Motor neuron (in vitro differentiated cells): ENCODE measurements around the gene AAMDC. TPM values are rescaled to one million over a fixed set of nuclear protein-coding genes. Genes with fewer than 3 reads are reported as not detected.
A peak's percentile ranks its signal among the peaks of the same experiment; 100 is the strongest.
"Not testable (repeated sequence)": the region's sequence is repeated elsewhere in the genome, so short reads cannot be mapped to it uniquely, and the experiment has no call there.

Source experiments
- ATAC-seq, 8 experiments: fragments of 200-7000 bp; cut with Tn5 transposase; replicated peaks in 6 of 8; 2 replicates each; pipeline ENCODE4 v1.8.0; 2021; ENCODE audit warnings: mild to moderate bottlenecking in 8 of 8, moderate library complexity in 8 of 8
- H3K27ac ChIP-seq, 2 donors: fragments of 250-450 bp; sonication (Bioruptor Pico); 2 replicates each; pipeline ENCODE4 v1.9.0; 2021; ENCODE audit warnings: antibody characterized with exemption in 2 of 2, mild to moderate bottlenecking in 2 of 2, moderate library complexity in 1 of 2
- H3K4me1 ChIP-seq, 2 donors: fragments of 250-450 bp; sonication (Bioruptor Pico); replicated peaks in 1 of 2; 2 replicates each; pipeline ENCODE4 v1.6.1; 2021; ENCODE audit warnings: antibody characterized with exemption in 2 of 2, mild to moderate bottlenecking in 2 of 2, moderate library complexity in 1 of 2
- H3K4me3 ChIP-seq, 5 donors: fragments of 250-450 bp; sonication (Bioruptor Pico); 2 replicates each; pipeline ENCODE4 v1.9.0; 2021; ENCODE audit warnings: antibody characterized with exemption in 5 of 5, mild to moderate bottlenecking in 5 of 5, moderate library complexity in 4 of 5
- WGBS, 10 experiments: fragments of 450-650 bp; shearing (Covaris generic); methylation state at CpG; one replicate each; pipeline ENCODE4 v1.0.0; 2022; 5-methylcytosine and 5-hydroxymethylcytosine counted together
- in situ Hi-C, 9 experiments: fragments of 400-800 bp; cut with MboI; loops; one replicate each; pipeline ENCODE4 v1.15.0; 2021; ENCODE audit warnings: low sequenced_read_pairs in 9 of 9, low pct_unique_long_range_greater_than_20kb in 2 of 9; ENCODE audit not compliant: unreplicated experiment in 9 of 9
- total RNA-seq, 8 experiments: library from RNA; unstranded; fragments of 300-600 nt; gene quantifications; 2 replicates each; pipeline versions ENCODE4 v1.2.3 to v1.2.4, GENCODE V29; 2022

Gene AAMDC
- total RNA-seq, 8 experiments from 2014 or later = 13.5 to 40.4 (median 18.5) TPM

DNA sequence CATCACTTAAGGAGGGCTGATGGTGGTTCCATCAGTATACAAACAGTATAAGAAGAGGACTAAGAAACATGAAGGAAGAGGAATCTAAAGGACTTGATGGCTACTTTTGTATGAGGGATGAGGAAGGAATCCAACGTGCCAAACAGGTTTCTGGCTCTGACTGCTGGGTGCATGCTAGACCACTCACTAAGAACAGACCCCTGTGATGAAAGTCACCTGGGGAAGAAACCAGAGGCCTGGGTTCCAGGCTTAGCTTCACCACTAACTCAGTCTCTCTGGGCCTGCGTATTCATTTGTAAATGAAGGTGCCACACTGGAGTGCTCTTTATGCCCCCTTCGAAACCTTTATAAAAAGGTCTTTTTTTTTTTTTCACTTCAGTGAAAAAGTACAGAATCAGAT is 55.1 kb downstream of the AAMDC start:
- ATAC-seq = no peak
- no peak overlapping the region for H3K27ac ChIP-seq
- H3K4me3 ChIP-seq = no peak overlapping the region
- in situ Hi-C loops = no loop called here
- H3K4me1 ChIP-seq = no peaks in the 10 kb centered on the region
- 32 to 100% (median 65%) methylated on average over 1 to 3 of the region's 3 CpGs; no CpG with 5 or more reads in 2 of the 10 experiments for WGBS, 10 experiments

DNA sequence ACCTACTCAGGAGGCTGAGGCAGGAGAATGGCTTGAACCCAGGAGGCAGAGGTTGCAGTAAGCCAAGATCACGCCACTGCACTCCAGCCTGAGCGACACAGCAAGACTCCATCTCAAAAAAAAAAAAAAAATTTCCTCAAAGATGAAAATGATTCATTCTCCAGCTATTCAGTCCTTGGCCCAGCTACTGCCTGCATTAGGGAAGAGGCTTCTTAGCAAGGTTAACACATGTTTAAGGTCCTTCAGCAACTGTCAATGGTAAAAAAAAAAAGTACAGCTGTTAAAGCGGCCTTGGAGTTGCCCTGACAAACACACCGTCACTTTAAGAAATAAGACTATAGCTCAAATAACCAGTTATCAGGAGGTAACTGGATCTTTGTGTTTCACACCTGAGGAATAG is 57.3 kb downstream of the AAMDC start:
- ATAC-seq = peak in 2 of 8 experiments; percentile 69 to 80
- H3K27ac ChIP-seq, in situ Hi-C loops, H3K4me3 ChIP-seq, H3K4me1 ChIP-seq: not testable (repeated sequence)
- 38 to 100% (median 92%) methylated on average over 1 to 4 of the region's 4 CpGs; no CpG with 5 or more reads in 2 of the 10 experiments for WGBS, 10 experiments

DNA sequence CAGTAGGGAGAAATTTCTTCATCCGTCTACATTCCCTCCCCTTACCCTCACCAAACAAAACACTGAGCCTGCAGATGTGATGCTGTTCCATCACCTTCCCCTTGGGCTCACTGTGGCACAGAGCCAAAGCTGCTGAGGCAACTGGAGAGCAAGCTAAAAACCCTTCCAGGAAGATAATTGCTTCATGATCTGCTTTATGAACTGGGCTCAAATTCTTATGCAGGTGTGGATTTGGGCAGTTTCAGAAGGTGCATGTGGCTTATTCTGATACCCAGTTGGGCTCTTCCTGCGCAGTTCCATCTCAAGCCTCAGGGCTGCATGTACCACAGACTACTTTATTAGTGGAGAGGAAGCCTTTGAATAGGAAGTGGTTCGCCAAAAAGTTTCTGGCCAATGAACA is 58.3 kb downstream of the AAMDC start:
- WGBS, 10 experiments = 80 to 100% (median 86%) methylated on average over 1 to 3 of the region's 3 CpGs; no CpG with 5 or more reads in 3 of the 10 experiments
- no peaks in the 10 kb centered on the region for H3K4me1 ChIP-seq
- no peak overlapping the region for H3K27ac ChIP-seq
- ATAC-seq = no peak
- in situ Hi-C loops = no loop called here
- no peak overlapping the region for H3K4me3 ChIP-seq

DNA sequence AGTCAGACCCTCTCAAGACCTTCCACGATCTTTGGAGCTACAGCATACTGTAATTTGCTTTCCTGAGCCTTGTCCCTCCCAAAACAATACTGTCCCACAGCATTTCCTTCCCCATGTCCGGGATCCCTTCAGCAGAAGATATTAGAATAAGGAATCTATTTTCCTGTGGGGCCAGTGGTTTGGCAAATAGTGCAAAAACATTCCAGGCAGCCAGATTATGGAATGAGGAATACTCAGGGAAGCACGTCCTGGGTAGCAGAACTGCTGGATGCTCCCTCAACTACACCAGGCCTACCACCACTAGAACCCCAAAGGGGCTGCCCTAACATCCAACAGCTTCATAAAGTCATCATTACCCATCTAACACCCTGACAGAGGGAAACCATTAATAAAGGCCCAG is 61.5 kb downstream of the AAMDC start:
- no peaks in the 10 kb centered on the region for H3K4me1 ChIP-seq
- ATAC-seq = no peak
- H3K4me3 ChIP-seq = no peak overlapping the region
- WGBS, 10 experiments = 20 to 100% (median 91%) methylated on average over 1 to 2 of the region's 3 CpGs; no CpG with 5 or more reads in 4 of the 10 experiments
- H3K27ac ChIP-seq = no peak overlapping the region
- in situ Hi-C loops = no loop called here

DNA sequence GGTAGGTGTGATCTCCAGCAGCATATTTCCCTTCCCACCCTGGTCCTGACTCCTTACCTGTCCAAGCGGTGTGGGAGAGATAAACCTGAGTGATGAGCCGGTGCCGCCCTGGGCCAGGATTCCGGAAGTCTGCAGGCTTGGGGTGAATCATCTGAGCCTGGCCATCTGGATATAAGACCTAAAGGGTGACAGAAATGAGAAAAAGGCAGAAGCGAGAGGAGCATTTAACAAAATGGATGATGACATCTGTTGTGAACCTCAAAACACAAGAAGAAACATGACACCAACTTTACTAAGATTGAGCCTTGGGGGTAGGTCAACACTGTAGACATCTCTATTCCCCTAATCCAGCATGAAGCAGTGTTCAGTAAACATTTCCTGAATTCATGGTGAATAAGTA is 62.8 kb downstream of the AAMDC start:
- in situ Hi-C loops = no loop called here
- WGBS, 10 experiments = 71 to 100% (median 96%) methylated on average over 1 to 5 of the region's 5 CpGs
- no peak overlapping the region for H3K4me3 ChIP-seq
- H3K4me1 ChIP-seq = no peaks in the 10 kb centered on the region
- H3K27ac ChIP-seq = no peak overlapping the region
- peak in 1 of 8 experiments; percentile 49 for ATAC-seq

DNA sequence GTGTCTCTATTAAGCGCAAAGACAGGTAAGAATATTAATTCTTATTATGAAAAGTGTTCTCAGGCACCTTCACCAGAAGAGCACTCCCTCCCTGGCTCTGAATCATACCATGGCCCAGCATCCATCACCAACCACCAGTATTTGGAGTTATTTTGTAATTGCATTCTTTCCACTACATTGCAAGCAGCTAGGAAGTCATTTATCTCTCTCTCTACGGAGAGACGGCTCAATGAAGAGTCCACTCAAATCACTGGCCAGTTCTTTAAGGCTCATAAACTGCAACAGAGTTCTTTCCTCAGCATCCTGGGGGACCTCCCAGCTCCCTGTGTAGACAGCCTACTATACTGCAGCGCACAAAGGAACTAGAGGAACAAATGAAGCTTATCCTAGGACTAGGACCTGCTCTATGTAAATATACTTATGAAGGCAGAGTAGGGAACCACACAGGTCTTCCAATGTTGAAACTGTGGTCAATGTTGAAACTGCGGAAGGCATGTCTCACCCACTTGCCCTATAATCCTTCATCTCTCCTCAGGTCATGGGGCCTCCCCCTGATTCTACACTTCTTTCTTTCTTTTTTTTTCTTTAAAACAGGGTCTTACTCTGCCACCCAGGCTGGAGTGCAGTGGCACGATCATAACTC is 63.4 kb downstream of the AAMDC start:
- H3K4me3 ChIP-seq = no peak overlapping the region
- no peak overlapping the region for H3K27ac ChIP-seq
- WGBS, 10 experiments = 60 to 100% (median 81%) methylated on average over 1 to 6 of the region's 6 CpGs
- in situ Hi-C loops = no loop called here
- ATAC-seq = peak in 1 of 8 experiments; percentile 73
- H3K4me1 ChIP-seq = no peaks in the 10 kb centered on the region

DNA sequence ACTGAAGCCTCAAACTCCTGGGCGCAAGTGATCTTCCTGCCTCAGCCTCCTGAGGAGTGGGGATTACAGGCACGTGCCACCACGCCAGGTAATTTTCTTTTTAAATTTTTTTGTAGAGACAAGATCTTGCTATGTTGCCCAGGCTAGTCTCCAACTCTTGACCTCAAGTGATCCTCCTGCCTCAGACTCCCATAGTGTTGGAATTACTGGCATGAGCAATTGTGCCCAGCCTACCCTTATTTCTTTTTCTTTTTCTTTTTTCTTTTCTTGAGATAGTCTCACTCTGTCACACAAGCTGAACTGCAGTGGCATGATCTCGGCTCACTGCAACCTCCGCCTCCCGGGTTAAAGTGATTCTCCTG is 63.9 kb downstream of the AAMDC start:
- no peak for ATAC-seq
- WGBS, 10 experiments = 80 to 100% (median 100%) methylated on average over 1 to 6 of the region's 6 CpGs
- Histone ChIP-seq H3K4me1 (no peaks in the 10 kb centered on the region), H3K27ac (no peak overlapping the region), H3K4me3 (no peak overlapping the region)
- in situ Hi-C loops = no loop called here

DNA sequence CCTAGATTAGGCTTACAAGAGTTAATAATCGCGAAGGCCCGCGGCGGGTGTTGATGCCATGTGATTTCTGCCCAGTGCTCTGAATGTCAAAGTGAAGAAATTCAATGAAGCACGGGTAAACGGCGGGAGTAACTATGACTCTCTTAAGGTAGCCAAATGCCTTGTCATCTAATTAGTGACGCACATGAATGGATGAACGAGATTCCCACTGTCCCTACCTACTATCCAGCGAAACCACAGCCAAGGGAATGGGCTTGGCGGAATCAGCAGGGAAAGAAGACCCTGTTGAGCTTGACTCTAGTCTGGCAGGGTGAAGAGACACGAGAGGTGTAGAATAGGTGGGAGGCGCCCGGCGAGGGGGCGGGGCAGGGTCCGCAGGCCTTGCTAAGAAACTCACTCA is 65.5 kb downstream of the AAMDC start:
- in situ Hi-C loops = no loop called here
- WGBS, 10 experiments = 80 to 100% (median 89%) methylated on average over 1 to 15 of the region's 18 CpGs; no CpG with 5 or more reads in 2 of the 10 experiments
- no peak overlapping the region for H3K4me3 ChIP-seq
- H3K4me1 ChIP-seq = no peaks in the 10 kb centered on the region
- no peak overlapping the region for H3K27ac ChIP-seq
- no peak for ATAC-seq

DNA sequence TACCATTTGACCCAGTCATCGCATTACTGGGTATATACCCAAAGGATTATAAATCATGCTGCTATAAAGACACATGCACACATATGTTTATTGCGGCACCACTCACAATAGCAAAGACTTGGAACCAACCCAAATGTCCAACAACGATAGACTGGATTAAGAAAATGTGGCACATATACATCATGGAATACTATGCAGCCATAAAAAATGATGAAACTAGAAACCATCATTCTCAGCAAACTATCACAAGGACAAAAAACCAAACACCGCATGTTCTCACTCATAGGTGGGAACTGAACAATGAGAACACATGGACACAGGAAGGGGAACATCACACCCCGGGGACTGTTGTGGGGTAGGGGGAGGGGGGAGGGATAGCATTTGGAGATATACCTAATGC is 68.1 kb downstream of the AAMDC start:
- WGBS, 10 experiments = no CpG with 5 or more reads among the region's 5 CpGs

DNA sequence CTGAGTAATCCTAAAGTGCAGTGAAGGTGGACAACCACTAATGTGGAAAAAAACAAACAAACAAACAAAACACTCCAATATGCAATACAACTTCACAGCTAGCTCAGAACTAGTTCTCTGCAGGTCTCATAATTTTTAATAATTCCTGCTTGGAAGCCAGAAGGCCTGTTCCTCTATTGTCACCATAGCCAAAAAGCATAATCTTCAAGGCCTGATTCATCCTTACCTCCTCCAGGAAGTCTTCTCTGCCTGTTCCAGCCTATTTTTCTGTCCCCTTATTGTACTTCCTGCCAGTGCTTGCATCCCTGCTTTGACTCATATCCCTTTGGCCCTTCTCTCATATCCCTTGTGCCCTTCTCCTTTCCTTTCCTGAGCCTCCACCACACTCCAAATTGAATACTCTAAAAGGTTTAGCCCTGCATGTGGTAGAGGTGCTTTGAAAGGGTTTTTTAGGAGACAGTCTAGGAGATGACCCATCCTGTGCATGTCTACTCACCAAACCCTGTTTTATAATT is 69.2 kb downstream of the AAMDC start:
- H3K4me3 ChIP-seq, H3K27ac ChIP-seq, H3K4me1 ChIP-seq, in situ Hi-C loops, ATAC-seq: not testable (repeated sequence)

More for the DNA sequence above, 68.1 kb downstream of the AAMDC start:
- in situ Hi-C loops, H3K27ac ChIP-seq, H3K4me3 ChIP-seq, ATAC-seq, H3K4me1 ChIP-seq: not testable (repeated sequence)

DNA sequence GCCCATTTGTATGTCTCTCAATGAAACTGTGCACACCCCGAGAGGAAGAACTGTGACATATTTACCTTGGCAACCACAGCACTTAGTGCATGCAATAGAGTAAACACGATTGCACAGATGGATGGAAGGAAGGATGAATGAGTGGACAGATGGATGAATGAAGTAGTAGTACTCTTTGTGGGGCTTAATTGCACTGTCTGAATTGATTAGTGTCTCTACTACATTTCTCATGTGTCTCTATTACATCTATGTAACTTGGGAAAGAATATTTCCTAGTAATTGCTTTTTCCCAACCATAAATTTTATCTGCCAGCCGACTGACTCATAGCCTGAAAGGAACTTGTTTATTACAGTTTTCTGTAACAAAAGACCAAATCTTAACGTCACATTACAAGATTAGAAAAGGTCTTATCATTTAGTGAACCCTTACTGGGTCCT is 69.7 kb downstream of the AAMDC start:
- in situ Hi-C loops, H3K4me3 ChIP-seq, H3K4me1 ChIP-seq, H3K27ac ChIP-seq: not testable (repeated sequence)
- whole genome bisulfite sequencing, 10 experiments = 26 to 80% (median 44%) methylated on average over 1 to 2 of the region's 4 CpGs; no CpG with 5 or more reads in 6 of the 10 experiments
- peak in 6 of 8 experiments; percentile 43 to 92 (median 72) for ATAC-seq

DNA sequence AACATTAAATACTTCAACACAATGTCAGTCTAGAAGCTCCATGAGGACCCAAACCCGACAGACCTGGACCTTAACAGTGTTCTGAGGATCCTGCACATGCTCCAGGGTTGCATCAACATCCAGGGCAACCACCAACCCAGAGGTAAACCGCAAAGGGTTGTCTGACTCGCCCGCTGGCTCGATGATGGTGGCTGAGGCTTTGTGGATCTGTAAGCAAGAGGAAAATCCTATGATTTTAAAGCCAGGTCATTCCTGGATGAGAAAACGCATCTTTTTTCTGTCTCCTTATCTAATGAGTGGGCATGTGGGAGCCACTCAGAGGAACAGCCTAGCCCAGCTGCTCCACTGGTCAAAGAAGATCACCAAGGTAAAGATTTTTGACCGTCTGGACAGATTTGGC is 70.3 kb downstream of the AAMDC start:
- H3K4me3 ChIP-seq, in situ Hi-C loops, ATAC-seq, H3K27ac ChIP-seq, H3K4me1 ChIP-seq: not testable (repeated sequence)
- WGBS, 10 experiments = 80% methylated on average over 1 of the region's 7 CpGs; no CpG with 5 or more reads in 9 of the 10 experiments

DNA sequence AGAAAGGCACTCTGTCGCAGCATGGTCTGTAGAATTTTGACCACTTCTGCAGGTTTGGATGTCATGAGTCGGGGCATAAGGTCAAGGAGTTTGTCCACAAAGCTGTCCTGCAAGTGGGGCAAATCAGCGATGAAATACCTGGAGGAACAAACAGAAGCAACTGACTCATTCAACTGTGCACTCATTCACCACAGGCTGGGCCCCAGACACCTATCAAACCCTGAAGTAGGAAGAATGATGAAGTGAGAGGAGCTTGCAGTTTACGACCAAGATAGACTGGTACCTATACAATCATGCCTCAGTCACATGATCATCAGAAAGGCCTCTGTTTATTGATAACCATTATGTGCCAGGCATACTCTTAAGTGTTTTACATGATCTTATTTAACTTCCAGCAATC is 70.8 kb downstream of the AAMDC start:
- H3K27ac ChIP-seq, in situ Hi-C loops, H3K4me1 ChIP-seq, ATAC-seq, H3K4me3 ChIP-seq: not testable (repeated sequence)
- 76% methylated on average over 2 of the region's 4 CpGs; no CpG with 5 or more reads in 9 of the 10 experiments for WGBS, 10 experiments

DNA sequence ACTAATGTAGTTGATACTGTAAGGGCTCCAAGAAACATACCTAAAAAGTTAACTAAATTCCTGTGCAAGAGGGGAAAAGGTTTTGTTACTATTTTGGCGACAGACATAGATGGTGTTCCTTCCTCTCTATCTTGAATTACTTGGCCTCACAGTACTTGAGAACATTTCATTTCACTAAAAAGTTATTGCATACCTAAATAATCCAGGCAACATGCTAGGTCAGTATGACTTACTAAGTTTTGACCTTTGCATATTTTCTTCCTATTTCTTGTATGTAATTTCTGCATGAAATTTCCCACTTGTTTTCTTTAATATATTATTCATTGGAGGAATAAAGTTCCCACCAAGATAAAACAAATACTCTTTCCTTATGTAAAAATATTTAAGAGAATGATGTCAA is 74.0 kb downstream of the AAMDC start:
- H3K4me3 ChIP-seq, H3K27ac ChIP-seq, in situ Hi-C loops, H3K4me1 ChIP-seq: not testable (repeated sequence)
- peak in 1 of 8 experiments; percentile 65 for ATAC-seq
- 60 to 100% (median 100%) methylated on average over 1 of the region's 1 CpG; no CpG with 5 or more reads in 7 of the 10 experiments for WGBS, 10 experiments
